C4-2B (cell line): Measurements from ENCODE around the gene POLR3A.
A peak's percentile ranks its signal among the peaks of the same experiment; 100 is the strongest.
"Not testable (repeated sequence)": the region's sequence is repeated elsewhere in the genome, so short reads cannot be mapped to it uniquely, and the experiment has no call there.

ENCODE experiments used
- H3K27ac ChIP-seq: fragments of 450-650 bp; 2 replicates; pipeline ENCODE4 v1.5.1; 2017
- CTCF ChIP-seq: fragments of 450-650 bp; conservative IDR thresholded peaks from 2 replicates; pipeline ENCODE4 v1.5.1; 2017; ENCODE audit warnings: mild to moderate bottlenecking
- ZFX ChIP-seq: fragments of 450-650 bp; IDR thresholded peaks from 2 replicates; pipeline ENCODE4 v1.6.1; 2017

The POLR3A gene

GRCh38 chr10:78029269-78030226 lies at the start of gene POLR3A:
POLR3A (minus strand) TSS chr10:78029515; CDS start chr10:78029407, 108 bp downstream.
- peak; percentile 99 for TF ChIP-seq CTCF
- no peak for TF ChIP-seq ZFX
- H3K27ac ChIP-seq = peak within 1 kb of the TSS; percentile 80

GRCh38 chr10:78078539-78079330 lies 49.4 kb upstream of the POLR3A start:
- no peak for TF ChIP-seq ZFX
- TF ChIP-seq CTCF = no peak
- no peak overlapping the region for H3K27ac ChIP-seq

GRCh38 chr10:78075806-78076205 lies 46.5 kb upstream of the POLR3A start:
- H3K27ac ChIP-seq = not testable (repeated sequence)

GRCh38 chr10:78072504-78072903 lies 43.2 kb upstream of the POLR3A start:
- H3K27ac ChIP-seq = no peak overlapping the region
- no peak for TF ChIP-seq CTCF
- TF ChIP-seq ZFX = no peak

GRCh38 chr10:78071857-78072179 lies 42.5 kb upstream of the POLR3A start:
- TF ChIP-seq CTCF (no peak), ZFX (no peak)
- no peak overlapping the region for H3K27ac ChIP-seq

GRCh38 chr10:78071140-78071856 lies 42.0 kb upstream of the POLR3A start:
- TF ChIP-seq ZFX (no peak), CTCF (no peak)
- no peak overlapping the region for H3K27ac ChIP-seq

GRCh38 chr10:78070726-78071125 lies 41.4 kb upstream of the POLR3A start:
- TF ChIP-seq ZFX (no peak), CTCF (no peak)
- H3K27ac ChIP-seq = no peak overlapping the region

- not testable (repeated sequence) for H3K27ac ChIP-seq
Measured at GRCh38 chr10:78070064-78070463, 40.7 kb upstream of the POLR3A start.
